ENCODE data around the gene SLC25A11.

Gene SLC25A11

GRCh38 chr17:4895657-4896331 lies 44.1 kb downstream of the SLC25A11 start:
- DNase-seq (ENCODE audit: low spot score) = no peak
- no peak for TF ChIP-seq CTCF (IDR thresholded peaks at IDR 0.05; ENCODE audit: borderline replicate concordance, control extremely low read depth, extremely low read depth, insufficient read depth, missing control alignments)
- in situ Hi-C loops (cut with MboI; ENCODE audit: low sequenced_read_pairs, unreplicated experiment) = no loop called here

GRCh38 chr17:4895121-4895520 lies 44.7 kb downstream of the SLC25A11 start:
- in situ Hi-C loops (cut with MboI; ENCODE audit: low sequenced_read_pairs, unreplicated experiment) = no loop called here
- no peak for TF ChIP-seq CTCF (IDR thresholded peaks at IDR 0.05; ENCODE audit: borderline replicate concordance, control extremely low read depth, extremely low read depth, insufficient read depth, missing control alignments)
- DNase-seq (ENCODE audit: low spot score) = no peak

GRCh38 chr17:4893721-4894560 lies 45.9 kb downstream of the SLC25A11 start:
- no peak for DNase-seq (ENCODE audit: low spot score)
- in situ Hi-C loops (cut with MboI; ENCODE audit: low sequenced_read_pairs, unreplicated experiment) = no loop called here
- no peak for TF ChIP-seq CTCF (IDR thresholded peaks at IDR 0.05; ENCODE audit: borderline replicate concordance, control extremely low read depth, extremely low read depth, insufficient read depth, missing control alignments)

DNA sequence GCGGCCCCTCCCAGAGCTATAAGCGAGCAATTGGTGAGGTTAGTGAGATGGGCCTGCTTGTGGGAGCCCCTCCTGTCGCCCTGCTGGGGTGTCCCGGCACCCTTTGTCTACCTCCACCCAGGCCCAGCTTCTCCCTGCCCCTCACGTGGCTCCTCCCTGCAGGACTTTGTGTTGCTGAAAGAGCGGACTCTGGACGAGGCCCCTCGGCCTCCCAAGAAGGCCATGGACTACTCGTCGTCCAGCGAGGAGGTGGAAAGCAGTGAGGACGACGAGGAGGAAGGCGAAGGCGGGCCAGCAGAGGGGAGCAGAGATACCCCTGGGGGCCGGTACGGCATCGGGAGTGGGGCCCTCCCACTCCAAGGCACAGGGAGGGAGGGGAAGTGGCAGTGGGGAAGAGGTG lies 46.6 kb downstream of the SLC25A11 start:
- no peak for DNase-seq (ENCODE audit: low spot score)
- in situ Hi-C loops (cut with MboI; ENCODE audit: low sequenced_read_pairs, unreplicated experiment) = no loop called here
- TF ChIP-seq CTCF (IDR thresholded peaks at IDR 0.05; ENCODE audit: borderline replicate concordance, control extremely low read depth, extremely low read depth, insufficient read depth, missing control alignments) = no peak

DNA sequence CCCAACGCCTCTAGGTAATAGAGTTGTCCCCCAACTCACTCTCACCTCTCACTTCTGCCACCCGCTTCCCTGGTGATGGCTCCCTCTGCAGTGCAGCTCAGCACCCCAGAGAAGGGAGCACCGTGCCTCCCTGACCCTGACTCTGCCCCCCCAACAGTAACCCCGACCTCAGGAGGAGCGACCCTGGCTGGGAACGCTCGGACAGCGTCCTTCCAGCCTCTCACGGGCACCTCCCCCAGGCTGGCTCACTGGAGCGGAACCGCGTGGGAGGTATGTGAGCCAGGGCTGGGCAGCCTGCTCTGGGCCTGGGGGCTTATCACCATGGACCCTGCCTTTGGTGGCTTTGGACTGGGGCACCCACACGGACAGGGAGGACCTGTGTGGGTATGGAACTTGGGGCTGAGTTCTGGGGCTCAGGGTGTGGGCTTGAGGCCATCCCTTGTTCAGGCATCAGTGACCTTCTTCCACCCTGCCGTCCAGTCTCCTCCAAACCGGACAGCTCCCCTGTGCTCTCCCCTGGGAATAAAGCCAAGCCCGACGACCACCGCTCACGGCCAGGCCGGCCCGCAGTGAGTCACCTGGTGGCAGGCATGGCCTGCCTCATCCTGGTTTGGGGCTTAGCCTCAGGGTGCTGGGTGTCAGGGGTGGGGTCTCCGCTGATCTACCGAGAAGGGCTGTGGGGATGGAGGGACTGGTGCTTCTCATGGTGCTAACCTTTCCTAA lies 47.2 kb downstream of the SLC25A11 start:
- DNase-seq (ENCODE audit: low spot score) = no peak
- no peak for TF ChIP-seq CTCF (IDR thresholded peaks at IDR 0.05; ENCODE audit: borderline replicate concordance, control extremely low read depth, extremely low read depth, insufficient read depth, missing control alignments)
- in situ Hi-C loops (cut with MboI; ENCODE audit: low sequenced_read_pairs, unreplicated experiment) = no loop called here
